Neural progenitor cell (in vitro differentiated cells): Measurements from ENCODE around the gene CTAGE9. TPM values are rescaled to one million over a fixed set of nuclear protein-coding genes. Genes with fewer than 3 reads are reported as not detected.

Source experiments
- DNase-seq: peaks from one replicate; pipeline ENCODE4 v3.0.0-alpha.2; 2016; ENCODE audit warnings: low spot score
- H2AFZ ChIP-seq: fragments of 200-600 bp; sonication (generic); replicated peaks from 2 replicates; pipeline ENCODE4 v1.6.1; 2016; ENCODE audit warnings: antibody characterized with exemption
- H3F3A ChIP-seq: fragments of 200-600 bp; sonication (generic); 2 replicates; pipeline ENCODE4 v1.6.1; 2016; ENCODE audit warnings: antibody characterized with exemption, low read depth
- H3K27ac ChIP-seq: fragments of 200-600 bp; sonication (generic); 2 replicates; pipeline ENCODE4 v1.5.1; 2016; ENCODE audit warnings: mild to moderate bottlenecking
- H3K27me3 ChIP-seq: fragments of 200-600 bp; sonication (generic); 2 replicates; pipeline ENCODE4 v1.6.1; 2016; ENCODE audit warnings: mild to moderate bottlenecking, moderate library complexity
- H3K36me3 ChIP-seq: fragments of 200-600 bp; sonication (generic); 2 replicates; pipeline ENCODE4 v1.5.1; 2016
- H3K4me1 ChIP-seq: fragments of 200-600 bp; sonication (generic); 2 replicates; pipeline ENCODE4 v1.6.1; 2016; ENCODE audit warnings: mixed run types
- H3K4me2 ChIP-seq: fragments of 200-600 bp; sonication (generic); 2 replicates; pipeline ENCODE4 v1.6.1; 2016
- H3K4me3 ChIP-seq: fragments of 200-600 bp; sonication (generic); 2 replicates; pipeline ENCODE4 v1.5.1; 2016
- H3K79me2 ChIP-seq: fragments of 200-600 bp; sonication (generic); 2 replicates; pipeline ENCODE4 v1.6.1; 2016; ENCODE audit warnings: low read depth
- H3K9ac ChIP-seq: fragments of 200-600 bp; sonication (generic); 2 replicates; pipeline ENCODE4 v1.6.1; 2016
- H3K9me3 ChIP-seq: fragments of 200-600 bp; sonication (generic); 2 replicates; pipeline ENCODE4 v1.5.1; 2016; ENCODE audit warnings: low read depth
- H4K20me1 ChIP-seq: fragments of 200-600 bp; sonication (generic); 2 replicates; pipeline ENCODE4 v1.6.1; 2016; ENCODE audit warnings: low read depth
- H3K27ac Mint-ChIP-seq: 3 replicates; pipeline ENCODE4 v1.8.0; 2021; ENCODE audit warnings: mixed read lengths
- H3K27me3 Mint-ChIP-seq: 2 replicates; pipeline ENCODE4 v1.8.0; 2022; ENCODE audit warnings: low read depth, mild to moderate bottlenecking, inconsistent platforms, moderate library complexity, mixed read lengths; ENCODE audit not compliant: insufficient read depth
- H3K36me3 Mint-ChIP-seq: 3 replicates; pipeline ENCODE4 v1.8.0; 2021; ENCODE audit warnings: mixed read lengths
- H3K4me1 Mint-ChIP-seq: 3 replicates; pipeline ENCODE4 v1.8.0; 2021; ENCODE audit warnings: mixed read lengths
- H3K4me3 Mint-ChIP-seq: 3 replicates; pipeline ENCODE4 v1.8.0; 2021; ENCODE audit warnings: mild to moderate bottlenecking, moderate library complexity, mixed read lengths
- H3K9me3 Mint-ChIP-seq: 3 replicates; pipeline ENCODE4 v1.8.0; 2020; ENCODE audit warnings: mixed read lengths
- EZH2 ChIP-seq: fragments of 200-600 bp; sonication (generic); IDR thresholded peaks from 2 replicates; pipeline ENCODE4 v1.6.1; 2017; ENCODE audit warnings: antibody characterized with exemption, mild to moderate bottlenecking, moderate library complexity
- EZH2phosphoT487 ChIP-seq: fragments of 200-600 bp; sonication (generic); IDR thresholded peaks from 2 replicates; pipeline ENCODE4 v1.6.1; 2017; ENCODE audit warnings: antibody characterized with exemption
- total RNA-seq: library from RNA; depleted of rRNA; stranded (reverse); fragments of >200 nt; gene quantifications from 2 replicates; pipeline ENCODE4 v1.2.3, GENCODE V29; 2015; ENCODE audit warnings: low replicate concordance
- TF ChIP-seq, protein P1 (sequence below): fragments of 200-600 bp; sonication (generic); IDR thresholded peaks from 2 replicates; pipeline ENCODE4 v1.5.1; 2017; ENCODE audit warnings: antibody characterized with exemption, mild to moderate bottlenecking

CTAGE9 gene
- total RNA-seq, 1 donor from 2014 or later: not detected

- Mint-ChIP-seq H3K36me3 (no peaks in the 10 kb centered on the region), H3K27me3 (no peaks in the 10 kb centered on the region), H3K27ac (no peak overlapping the region), H3K4me1 (no peaks in the 10 kb centered on the region), H3K4me3 (no peak overlapping the region), H3K9me3 (no peaks in the 10 kb centered on the region)
- no peak overlapping the region for H3K9ac ChIP-seq
- no peak for DNase-seq
- H3K4me3 ChIP-seq: no peak overlapping the region
- no peak overlapping the region for H2AFZ ChIP-seq
- H3F3A ChIP-seq: no peaks in the 10 kb centered on the region
- no peaks in the 10 kb centered on the region for H3K36me3 ChIP-seq
- no peaks in the 10 kb centered on the region for H3K27me3 ChIP-seq
- no peak for TF ChIP-seq EZH2
- TF ChIP-seq, protein P1, sequence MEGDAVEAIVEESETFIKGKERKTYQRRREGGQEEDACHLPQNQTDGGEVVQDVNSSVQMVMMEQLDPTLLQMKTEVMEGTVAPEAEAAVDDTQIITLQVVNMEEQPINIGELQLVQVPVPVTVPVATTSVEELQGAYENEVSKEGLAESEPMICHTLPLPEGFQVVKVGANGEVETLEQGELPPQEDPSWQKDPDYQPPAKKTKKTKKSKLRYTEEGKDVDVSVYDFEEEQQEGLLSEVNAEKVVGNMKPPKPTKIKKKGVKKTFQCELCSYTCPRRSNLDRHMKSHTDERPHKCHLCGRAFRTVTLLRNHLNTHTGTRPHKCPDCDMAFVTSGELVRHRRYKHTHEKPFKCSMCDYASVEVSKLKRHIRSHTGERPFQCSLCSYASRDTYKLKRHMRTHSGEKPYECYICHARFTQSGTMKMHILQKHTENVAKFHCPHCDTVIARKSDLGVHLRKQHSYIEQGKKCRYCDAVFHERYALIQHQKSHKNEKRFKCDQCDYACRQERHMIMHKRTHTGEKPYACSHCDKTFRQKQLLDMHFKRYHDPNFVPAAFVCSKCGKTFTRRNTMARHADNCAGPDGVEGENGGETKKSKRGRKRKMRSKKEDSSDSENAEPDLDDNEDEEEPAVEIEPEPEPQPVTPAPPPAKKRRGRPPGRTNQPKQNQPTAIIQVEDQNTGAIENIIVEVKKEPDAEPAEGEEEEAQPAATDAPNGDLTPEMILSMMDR: no peak
- no peaks in the 10 kb centered on the region for H3K9me3 ChIP-seq
- H4K20me1 ChIP-seq: no peaks in the 10 kb centered on the region
- H3K4me2 ChIP-seq: no peak overlapping the region
- H3K4me1 ChIP-seq: no peaks in the 10 kb centered on the region
- no peaks in the 10 kb centered on the region for H3K79me2 ChIP-seq
- H3K27ac ChIP-seq: no peak overlapping the region
These were observed 25.5 kb downstream of the CTAGE9 start for GRCh38 chr6:131685266-131685780.

- peaks cover 2% of the 10 kb centered on the region for H3K4me1 Mint-ChIP-seq
- H3K79me2 ChIP-seq: no peaks in the 10 kb centered on the region
- no peaks in the 10 kb centered on the region for H3K36me3 Mint-ChIP-seq
- no peak for DNase-seq
- no peaks in the 10 kb centered on the region for H3F3A ChIP-seq
- no peak overlapping the region for H3K4me2 ChIP-seq
- no peaks in the 10 kb centered on the region for H3K9me3 Mint-ChIP-seq
- H3K4me3 ChIP-seq: no peak overlapping the region
- H3K9me3 ChIP-seq: no peaks in the 10 kb centered on the region
- no peaks in the 10 kb centered on the region for H3K27me3 Mint-ChIP-seq
- no peaks in the 10 kb centered on the region for H3K4me1 ChIP-seq
- no peaks in the 10 kb centered on the region for H4K20me1 ChIP-seq
- H3K36me3 ChIP-seq: no peaks in the 10 kb centered on the region
- H3K27ac ChIP-seq: no peak overlapping the region
- H3K27me3 ChIP-seq: no peaks in the 10 kb centered on the region
- no peak overlapping the region for H2AFZ ChIP-seq
- no peak overlapping the region for H3K9ac ChIP-seq
- TF ChIP-seq, protein P1: no peak
- TF ChIP-seq EZH2phosphoT487 (no peak), EZH2 (no peak)
- H3K27ac Mint-ChIP-seq: no peak overlapping the region
- no peak overlapping the region for H3K4me3 Mint-ChIP-seq
These were observed 27.3 kb downstream of the CTAGE9 start for GRCh38 chr6:131683479-131683878.

- H3K9ac ChIP-seq: no peak overlapping the region
- no peaks in the 10 kb centered on the region for H3F3A ChIP-seq
- H3K36me3 Mint-ChIP-seq: no peaks in the 10 kb centered on the region
- no peak overlapping the region for H3K4me2 ChIP-seq
- no peak overlapping the region for H2AFZ ChIP-seq
- no peak overlapping the region for H3K27ac Mint-ChIP-seq
- peaks cover 6% of the 10 kb centered on the region for H3K4me1 Mint-ChIP-seq
- H3K27ac ChIP-seq: no peak overlapping the region
- no peak for DNase-seq
- H3K4me3 ChIP-seq: no peak overlapping the region
- H3K9me3 ChIP-seq: no peaks in the 10 kb centered on the region
- H3K27me3 Mint-ChIP-seq: no peaks in the 10 kb centered on the region
- H3K27me3 ChIP-seq: no peaks in the 10 kb centered on the region
- H3K36me3 ChIP-seq: no peaks in the 10 kb centered on the region
- H3K4me3 Mint-ChIP-seq: no peak overlapping the region
- no peaks in the 10 kb centered on the region for H3K4me1 ChIP-seq
- TF ChIP-seq EZH2 (no peak), EZH2phosphoT487 (no peak)
- TF ChIP-seq, protein P1: no peak
- no peaks in the 10 kb centered on the region for H3K9me3 Mint-ChIP-seq
- no peaks in the 10 kb centered on the region for H4K20me1 ChIP-seq
- no peaks in the 10 kb centered on the region for H3K79me2 ChIP-seq
These were observed 28.4 kb downstream of the CTAGE9 start for GRCh38 chr6:131682442-131682841.
